ENCODE measurements around the gene IL17RC.
A peak's percentile ranks its signal among the peaks of the same experiment; 100 is the strongest.
"Not testable (repeated sequence)": the region's sequence is repeated elsewhere in the genome, so short reads cannot be mapped to it uniquely, and the experiment has no call there.

The IL17RC gene

DNA sequence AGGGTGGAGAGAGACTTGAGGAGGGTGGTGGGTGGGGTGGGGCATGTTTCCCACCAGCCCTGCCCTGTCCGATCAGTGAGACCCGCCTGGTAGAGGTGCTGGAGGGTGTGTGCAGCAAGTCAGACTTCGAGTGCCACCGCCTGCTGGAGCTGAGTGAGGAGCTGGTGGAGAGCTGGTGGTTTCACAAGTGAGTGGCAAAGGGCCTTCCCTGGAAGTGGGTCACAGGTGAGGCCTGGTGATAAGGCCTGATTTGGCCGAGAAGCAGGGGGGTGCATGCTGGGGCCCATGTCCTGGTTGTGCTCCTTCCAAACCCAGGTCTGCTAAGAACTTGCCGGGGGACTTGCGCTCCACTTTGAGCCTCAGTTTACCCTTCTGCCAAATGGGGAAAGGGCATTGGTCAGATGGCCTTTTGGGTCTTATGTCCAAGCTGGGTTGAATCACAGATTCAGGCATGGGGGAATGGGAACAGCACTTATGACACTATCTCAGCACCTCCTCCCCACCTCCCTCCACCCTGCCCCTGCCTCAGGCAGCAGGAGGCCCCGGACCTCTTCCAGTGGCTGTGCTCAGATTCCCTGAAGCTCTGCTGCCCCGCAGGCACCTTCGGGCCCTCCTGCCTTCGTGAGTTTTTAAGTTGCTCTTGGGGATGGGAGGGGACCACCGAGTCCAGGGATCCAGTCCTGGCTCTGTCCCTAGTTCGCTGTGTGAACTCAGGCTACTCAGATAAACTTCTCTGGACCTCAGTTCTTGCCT lies 20.8 kb downstream of the IL17RC start:
- TF ChIP-seq, protein P1, sequence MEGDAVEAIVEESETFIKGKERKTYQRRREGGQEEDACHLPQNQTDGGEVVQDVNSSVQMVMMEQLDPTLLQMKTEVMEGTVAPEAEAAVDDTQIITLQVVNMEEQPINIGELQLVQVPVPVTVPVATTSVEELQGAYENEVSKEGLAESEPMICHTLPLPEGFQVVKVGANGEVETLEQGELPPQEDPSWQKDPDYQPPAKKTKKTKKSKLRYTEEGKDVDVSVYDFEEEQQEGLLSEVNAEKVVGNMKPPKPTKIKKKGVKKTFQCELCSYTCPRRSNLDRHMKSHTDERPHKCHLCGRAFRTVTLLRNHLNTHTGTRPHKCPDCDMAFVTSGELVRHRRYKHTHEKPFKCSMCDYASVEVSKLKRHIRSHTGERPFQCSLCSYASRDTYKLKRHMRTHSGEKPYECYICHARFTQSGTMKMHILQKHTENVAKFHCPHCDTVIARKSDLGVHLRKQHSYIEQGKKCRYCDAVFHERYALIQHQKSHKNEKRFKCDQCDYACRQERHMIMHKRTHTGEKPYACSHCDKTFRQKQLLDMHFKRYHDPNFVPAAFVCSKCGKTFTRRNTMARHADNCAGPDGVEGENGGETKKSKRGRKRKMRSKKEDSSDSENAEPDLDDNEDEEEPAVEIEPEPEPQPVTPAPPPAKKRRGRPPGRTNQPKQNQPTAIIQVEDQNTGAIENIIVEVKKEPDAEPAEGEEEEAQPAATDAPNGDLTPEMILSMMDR (conservative IDR thresholded peaks at IDR 0.05), result no peak
- no peak overlapping the region for H3K27ac ChIP-seq

DNA sequence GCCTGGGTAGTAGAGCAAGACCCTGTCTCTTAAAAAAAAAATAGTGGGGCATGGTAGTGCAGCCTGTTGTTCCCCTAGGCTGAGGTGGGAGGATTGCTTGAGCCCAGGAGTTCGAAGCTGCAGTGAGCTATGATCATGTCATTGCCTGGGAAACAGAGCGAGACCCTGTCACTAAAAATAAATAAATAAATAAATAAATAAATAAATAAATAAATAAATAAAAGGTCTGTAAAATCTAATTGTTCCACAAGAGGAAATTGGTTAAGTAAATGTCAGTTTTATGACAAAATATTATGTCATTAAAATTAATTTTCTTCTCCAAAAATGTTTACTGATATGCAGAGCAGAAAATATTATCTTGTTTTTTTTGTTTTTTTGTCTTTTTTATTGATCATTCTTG lies 22.1 kb downstream of the IL17RC start:
- H3K27ac ChIP-seq, result no peak overlapping the region
- TF ChIP-seq, protein P1 (conservative IDR thresholded peaks at IDR 0.05), result no peak

GRCh38 chr3:9939906-9940305 lies 23.0 kb downstream of the IL17RC start:
- H3K27ac ChIP-seq, result not testable (repeated sequence)

- TF ChIP-seq, protein P1 (conservative IDR thresholded peaks at IDR 0.05), result no peak
- no peak overlapping the region for H3K27ac ChIP-seq
Measured at GRCh38 chr3:9940746-9941145, 23.8 kb downstream of the IL17RC start.

DNA sequence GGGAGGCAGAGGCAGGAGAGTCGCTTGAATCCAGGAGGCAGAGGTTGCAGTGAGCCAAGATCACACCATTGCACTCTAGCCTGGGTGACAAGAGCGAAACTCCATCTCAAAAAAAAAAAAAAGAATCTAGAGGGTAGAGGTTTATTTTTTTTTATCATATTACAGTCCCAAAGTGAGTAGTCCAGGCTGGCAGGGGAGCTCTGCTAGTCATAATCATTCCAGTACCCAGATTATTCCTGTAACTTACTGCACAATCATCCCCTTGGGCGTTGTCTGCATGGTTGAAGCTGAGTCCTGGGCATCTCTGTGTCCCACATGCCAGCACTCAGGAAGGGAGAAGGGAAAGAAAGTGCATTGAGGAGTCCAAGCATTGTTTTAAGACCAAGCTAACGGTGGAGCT lies 25.3 kb downstream of the IL17RC start:
- H3K27ac ChIP-seq, result no peak overlapping the region
- TF ChIP-seq, protein P1 (conservative IDR thresholded peaks at IDR 0.05), result no peak

GRCh38 chr3:9942934-9943690 lies 26.2 kb downstream of the IL17RC start:
- no peak overlapping the region for H3K27ac ChIP-seq
- TF ChIP-seq, protein P1 (conservative IDR thresholded peaks at IDR 0.05), result no peak

DNA sequence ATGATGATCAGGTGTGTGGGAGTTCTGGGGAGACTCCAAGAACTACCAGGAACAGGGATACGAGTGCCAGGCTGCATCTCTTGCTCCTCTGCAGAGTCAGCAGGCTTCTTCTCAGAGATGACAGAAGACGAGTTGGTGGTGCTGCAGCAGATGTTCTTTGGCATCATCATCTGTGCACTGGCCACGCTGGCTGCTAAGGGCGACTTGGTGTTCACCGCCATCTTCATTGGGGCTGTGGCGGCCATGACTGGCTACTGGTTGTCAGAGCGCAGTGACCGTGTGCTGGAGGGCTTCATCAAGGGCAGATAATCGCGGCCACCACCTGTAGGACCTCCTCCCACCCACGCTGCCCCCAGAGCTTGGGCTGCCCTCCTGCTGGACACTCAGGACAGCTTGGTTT lies 27.4 kb downstream of the IL17RC start:
- TF ChIP-seq, protein P1 (conservative IDR thresholded peaks at IDR 0.05), result no peak
- H3K27ac ChIP-seq, result no peak overlapping the region

GRCh38 chr3:9945358-9945757 lies 28.5 kb downstream of the IL17RC start:
- H3K27ac ChIP-seq, result peak overlapping the region; percentile 88
- TF ChIP-seq, protein P1 (conservative IDR thresholded peaks at IDR 0.05), result no peak
